HG02623 (cell line): ENCODE measurements around the gene SEC22A.
A peak's percentile ranks its signal among the peaks of the same experiment; 100 is the strongest.

Experiments used
- ATAC-seq: cut with Tn5 transposase; IDR thresholded peaks from one replicate; pipeline ENCODE4 v1.9.1; 2021; ENCODE audit warnings: moderate library complexity; ENCODE audit not compliant: unreplicated experiment

Gene SEC22A, protein sequence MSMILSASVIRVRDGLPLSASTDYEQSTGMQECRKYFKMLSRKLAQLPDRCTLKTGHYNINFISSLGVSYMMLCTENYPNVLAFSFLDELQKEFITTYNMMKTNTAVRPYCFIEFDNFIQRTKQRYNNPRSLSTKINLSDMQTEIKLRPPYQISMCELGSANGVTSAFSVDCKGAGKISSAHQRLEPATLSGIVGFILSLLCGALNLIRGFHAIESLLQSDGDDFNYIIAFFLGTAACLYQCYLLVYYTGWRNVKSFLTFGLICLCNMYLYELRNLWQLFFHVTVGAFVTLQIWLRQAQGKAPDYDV

DNA sequence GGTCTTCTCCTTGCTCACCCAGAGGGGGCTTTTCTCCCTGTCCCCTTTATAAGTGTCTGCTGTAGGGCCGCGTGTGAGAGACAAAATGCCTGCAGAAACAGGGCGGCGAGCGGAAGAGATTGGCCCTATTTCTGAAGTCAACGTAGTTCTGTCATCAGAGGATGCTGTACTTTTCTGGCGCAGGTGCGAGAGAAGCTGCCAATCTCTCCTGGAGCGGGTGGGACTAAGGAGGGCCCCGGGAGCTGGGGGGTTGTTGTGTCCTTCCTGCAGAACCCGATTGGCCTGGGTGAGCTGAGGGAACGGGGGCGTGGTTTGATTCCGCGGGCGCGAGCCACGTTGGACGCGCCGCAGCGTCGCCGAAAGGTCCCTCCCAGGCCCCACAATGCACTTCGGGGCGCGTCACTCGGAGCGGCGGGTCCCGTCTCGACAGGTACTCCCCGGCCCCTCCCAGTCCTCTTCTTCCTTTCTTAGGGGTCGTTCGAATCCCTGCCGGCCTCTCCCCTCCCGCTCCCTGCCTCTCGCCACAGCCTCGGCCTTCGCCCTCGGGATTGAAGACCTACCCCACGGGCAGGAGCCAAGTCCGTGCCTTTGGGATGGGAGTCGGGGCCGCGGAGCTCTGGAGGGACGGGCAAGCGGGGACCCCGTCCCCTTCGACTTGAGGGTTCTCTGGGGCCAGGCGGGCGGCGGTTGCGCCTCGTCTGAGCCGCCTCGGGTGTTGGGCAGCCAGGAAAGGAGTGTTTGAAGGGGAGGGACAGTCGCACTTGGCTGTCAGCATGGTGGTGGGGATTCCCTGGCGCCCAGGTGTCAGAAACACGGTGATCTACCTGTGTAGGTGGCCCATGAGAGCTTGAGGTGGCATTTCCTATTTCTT lies at the start of gene SEC22A:
TSS of gene SEC22A (plus strand) at position 387 of the 871 bp plus-strand sequence. CDS start 7,275 bp downstream, outside the sequence.
- peak; percentile 98 for ATAC-seq

DNA sequence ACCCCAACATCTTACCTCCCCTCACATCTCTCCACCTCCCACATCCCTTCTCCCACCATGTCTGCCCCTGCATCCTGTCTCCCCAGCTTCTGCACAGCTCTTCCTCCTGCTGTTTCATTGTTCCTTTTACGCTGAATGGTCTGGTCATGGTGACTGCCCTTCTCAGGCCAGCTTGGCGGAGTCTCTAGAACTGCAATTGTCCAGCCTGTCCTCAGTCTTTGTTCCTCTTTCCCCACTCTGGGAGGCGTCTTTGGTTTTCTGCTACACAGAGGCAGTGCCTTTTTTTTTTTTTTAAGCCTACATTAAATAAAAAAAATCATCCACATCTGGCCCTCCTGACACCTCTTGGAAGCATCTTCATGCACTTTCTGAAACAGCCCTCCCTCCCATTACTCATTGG lies 49.1 kb upstream of the SEC22A start:
- ATAC-seq: peak; percentile 26

DNA sequence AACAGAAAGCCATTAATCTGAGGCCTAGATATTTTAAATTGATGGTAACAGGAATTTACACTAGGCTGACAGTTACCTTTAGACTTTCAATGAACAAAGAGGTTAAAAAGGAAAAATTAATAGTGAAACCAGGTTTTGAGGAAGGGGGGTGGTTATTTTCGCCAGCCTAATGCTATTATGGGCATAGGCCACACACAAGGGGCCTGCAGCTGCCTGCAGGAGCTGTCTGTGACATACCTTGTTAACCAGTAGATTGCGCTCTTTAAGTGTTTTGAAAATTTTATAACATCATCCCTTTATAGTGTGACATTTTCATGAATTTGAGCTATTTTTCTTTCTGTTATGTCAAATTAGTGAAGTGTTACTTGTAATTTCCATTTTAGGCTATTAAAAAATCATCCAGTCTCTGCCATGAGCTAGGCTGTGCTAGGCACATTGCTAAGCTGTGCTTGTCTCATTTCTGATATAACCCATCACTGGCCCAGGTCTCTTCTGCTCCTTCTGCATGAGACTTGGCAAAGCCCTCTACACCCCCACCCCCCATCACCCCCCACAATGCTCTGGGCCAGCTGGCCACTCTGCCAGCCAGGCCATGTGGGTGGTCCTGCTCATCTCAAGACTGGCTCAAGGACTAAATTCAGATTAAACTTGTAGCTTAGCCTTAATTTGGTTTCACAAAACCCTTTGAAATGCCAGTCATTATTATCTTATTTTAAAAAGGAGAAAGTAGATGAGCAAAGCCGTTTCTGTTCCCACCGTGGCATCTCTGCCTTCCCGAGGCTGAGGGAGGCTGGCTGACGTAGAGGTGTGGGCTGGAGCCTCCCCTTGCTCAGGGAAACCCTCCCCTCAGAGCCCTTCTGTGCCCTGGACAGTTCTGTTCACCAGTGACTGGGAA lies 48.4 kb upstream of the SEC22A start:
- ATAC-seq: peak; percentile 52

DNA sequence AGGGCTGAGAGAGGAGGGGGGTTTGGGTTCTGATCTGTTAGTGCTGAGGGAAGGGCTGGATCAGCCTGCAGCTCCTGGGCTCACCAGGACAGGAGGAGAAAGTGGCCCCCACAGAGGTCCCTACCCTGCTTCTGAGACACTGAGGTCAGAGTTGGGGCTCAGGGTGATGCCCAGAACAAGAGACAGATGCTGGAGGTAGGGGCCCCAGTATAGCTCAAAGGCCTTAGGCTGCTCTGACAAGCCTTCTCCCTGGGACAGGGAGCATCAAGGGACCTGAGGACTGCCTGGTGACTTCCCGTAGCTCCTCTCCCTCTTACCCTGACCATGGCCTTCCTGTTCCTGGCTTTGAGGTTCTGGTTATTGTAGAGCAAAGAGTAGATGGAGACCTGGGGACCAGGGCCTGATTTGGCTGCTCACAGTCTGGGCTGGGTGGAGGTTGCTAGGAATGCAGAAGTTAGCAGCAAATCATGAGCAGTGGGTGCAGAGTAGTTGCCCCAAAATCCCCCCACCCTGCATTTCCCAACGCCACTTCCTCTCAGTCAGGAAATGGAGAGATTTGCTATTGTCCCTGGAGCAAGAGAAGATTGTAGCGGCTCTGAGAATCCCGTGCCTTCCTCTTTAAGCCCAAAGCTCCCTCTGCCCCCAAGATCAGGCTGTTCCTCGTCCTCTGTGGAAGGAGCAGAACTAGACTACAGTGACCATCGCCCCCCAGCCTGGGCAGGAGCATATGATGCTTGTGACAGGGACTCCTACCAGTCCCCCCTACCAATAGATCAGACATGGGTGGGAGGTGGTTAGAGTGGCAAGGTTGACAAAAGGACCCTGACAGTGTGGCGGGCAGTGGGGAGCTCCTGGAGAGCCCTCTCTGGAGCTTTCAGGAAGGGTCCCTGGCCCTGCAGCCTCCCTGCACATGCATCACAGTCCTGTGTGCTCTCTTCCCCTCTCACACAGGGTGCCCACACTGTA lies 47.4 kb upstream of the SEC22A start:
- no peak for ATAC-seq

DNA sequence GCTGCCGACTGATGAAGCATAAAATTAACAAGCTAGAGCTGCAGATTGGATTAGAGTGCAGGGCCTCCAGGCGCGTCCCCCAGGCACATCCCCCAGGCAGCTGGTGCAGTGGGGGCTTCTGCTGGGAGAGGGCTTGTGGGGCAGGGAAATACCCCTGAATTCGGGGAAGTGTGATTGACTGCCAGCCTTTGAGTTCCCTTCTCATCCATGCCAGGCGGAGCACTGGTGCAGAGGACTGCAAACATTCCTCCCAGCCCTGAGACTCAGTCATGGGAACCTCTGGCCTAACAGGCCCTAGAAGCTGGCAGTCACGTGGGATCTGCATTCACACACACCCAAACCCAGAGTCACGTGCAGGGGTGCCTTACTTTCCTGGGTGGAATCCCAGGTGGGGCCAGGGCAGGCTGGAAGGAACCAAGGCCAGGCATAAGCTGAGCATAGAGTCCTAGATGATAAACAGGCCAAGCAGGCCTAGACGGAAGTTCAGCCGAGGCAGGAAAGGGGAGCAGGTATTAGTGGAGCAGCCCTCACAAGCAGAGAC lies 46.2 kb upstream of the SEC22A start:
- no peak for ATAC-seq

DNA sequence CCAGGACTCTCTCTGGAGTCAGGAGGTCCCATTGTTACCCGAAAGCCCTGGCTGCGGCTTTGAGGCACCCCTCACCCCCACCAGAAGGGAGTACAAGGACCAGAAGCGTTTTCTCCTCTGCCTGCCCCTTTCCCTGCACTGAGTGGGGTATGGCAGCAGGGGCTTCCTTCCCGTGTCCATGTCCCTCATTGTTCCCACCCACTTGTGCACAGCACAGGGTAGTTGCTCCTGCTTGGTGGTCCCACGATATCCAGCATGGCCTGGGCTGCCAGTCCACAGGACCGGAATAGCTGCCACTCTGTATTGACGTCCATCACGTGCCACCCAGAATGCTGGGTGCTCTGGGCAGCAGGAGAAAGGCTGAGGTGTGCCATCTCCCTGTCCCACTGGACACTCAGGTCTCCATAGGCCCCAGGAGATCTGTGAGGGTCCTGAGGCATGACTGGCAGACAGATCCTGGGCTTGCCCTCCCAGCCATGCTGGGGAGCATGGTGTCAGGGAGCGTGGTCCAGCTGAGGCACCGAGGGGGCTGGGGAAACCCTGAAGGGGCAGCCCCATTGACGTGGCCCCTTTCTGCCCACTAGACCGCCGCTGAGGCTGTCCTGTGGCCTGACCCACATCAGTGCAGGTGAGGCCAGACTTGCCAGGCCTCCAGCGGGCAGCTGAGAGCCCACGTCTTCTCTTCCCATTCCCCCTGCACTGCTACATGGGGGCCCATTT lies 45.3 kb upstream of the SEC22A start:
- ATAC-seq: no peak

DNA sequence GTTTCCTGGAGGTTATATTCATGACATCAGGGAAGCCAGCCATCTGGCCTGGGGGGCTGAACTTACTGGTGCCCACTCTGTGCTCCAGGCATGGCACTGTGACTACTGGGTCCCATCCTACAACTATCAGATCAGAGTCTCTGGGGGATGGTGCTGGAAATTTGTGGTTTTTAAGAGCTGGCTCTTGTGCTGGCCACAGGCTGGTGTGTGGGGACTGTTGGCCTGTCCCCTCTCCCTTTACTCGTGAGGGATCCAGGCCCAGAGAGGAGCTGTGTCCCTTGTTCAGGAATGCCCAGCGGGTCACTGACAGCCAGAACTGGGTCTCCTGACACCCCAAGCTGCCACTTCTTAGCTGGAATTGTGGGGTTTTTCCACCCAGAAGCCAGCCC lies 44.5 kb upstream of the SEC22A start:
- no peak for ATAC-seq

DNA sequence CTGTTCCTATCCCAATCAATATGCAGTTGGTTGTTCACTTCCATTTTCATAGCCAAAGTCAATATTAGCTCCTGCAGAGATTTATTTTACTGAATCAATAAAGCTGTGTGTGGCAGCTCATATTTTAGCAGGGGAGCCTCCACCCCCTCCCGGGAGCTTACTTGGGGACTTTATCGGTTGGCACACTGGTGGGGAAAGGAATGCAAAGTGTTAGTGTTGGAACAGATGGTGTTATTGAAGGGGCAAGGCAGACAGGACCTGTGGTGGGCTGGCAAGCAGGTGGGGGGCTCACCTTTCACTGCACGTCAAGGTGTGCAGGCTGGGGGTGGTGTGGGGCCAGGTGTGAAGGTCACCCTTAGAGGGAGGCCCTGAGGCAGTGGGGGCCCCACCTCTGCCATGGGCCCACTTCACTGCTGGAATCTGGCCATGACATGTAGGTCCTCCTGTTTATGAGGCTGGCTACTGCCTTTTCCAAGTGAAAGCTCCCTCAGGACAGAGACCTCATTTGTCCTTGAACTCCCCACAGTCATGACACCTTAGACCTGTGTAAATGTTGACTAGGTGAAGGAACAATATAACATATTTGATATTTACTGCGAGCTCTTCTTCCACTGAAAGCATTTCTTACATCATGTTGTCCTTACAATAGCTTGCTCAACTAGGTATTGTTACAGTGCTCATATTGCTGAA lies 44.0 kb upstream of the SEC22A start:
- ATAC-seq: no peak

DNA sequence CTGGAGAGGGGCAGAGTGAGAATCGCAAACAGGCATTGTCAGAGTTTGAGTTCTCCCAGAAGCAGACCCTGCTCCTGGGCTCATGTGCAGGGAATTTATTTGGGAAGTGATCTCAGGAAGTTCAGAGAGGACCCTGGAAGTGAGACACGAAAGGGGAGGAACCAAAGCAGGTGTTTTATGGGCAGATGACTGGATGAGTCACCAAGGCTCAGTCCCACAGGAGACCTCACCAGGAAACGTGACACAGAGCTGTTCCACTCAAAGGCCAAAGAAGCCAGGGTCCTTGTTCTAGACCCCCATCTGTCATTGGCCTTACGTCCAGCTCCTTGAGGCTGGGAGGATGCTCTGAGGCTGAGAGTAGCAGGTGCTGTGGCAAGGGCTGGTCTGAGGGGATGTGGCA lies 43.4 kb upstream of the SEC22A start:
- ATAC-seq: no peak

DNA sequence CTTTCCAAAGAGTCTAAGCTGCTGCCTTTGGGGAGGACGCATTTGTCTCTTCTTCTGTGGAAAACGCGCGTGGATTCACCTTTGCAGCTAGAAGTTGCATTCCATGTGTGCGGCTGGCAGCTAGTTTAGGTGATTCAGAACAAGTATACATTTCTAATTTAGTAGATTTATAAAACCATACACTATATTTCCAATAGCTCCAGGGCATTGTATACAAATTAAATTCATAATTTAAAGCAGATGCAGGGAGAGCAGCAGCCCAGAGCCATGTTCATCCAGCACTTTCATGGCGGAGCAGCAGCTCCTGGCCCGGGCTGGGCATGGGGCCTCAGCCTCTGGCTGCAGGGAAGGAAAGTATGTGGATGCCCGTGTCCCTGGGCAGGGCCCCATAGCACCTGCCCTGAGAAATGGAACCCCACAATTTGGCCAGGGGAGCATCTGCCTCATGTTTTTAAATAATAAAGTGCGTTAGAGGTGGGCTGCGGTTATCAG lies 42.8 kb upstream of the SEC22A start:
- ATAC-seq: no peak

DNA sequence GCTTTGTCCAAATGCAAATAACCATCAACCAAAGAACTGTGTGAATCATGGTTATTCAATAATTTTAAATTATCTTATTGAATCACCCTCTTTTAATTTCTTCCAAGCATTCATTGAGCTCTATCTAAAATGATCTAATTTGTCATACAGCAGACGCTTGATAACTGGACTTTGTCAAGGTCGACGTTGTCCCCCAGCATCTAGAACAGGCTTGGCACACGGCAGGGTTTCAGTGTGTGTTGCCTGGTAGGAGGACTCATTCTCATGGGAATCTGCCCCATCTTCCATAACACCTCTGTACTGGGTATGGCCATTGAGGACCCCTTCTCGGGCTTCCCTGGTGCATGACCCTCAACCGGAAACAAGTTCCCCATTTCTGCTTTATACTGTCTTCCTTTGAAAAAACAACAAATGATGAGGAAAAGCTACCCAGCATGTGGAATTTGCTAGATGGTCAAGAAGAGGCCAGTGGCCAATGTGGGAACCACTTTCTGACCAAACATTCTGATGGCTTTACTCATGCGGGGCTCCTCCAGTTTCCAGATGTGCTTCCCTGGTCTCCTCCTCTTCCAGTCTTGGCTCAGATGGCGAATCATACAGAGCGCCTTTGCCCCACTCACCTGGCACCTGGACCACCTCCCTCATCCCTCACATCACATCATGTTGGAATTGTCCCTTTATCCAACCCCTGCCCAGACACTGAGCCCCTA lies 41.7 kb upstream of the SEC22A start:
- no peak for ATAC-seq

DNA sequence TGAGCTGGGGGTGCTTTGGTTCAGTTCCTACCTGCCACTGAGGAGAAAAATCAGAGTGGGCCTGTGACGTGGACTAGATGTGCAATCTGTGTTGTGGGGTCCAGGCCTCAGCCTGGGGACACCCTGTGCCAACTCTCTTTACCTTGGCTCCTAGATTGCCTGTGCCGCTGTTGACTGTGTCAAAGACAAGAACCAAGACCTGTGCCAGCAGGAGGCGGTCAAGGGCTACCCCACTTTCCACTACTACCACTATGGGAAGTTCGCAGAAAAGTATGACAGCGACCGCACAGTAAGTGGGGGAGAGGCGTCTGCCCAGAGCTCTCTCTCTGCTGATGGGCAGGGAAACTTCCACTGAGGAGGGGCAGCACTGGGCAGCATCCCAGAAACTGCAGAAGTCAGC lies 40.6 kb upstream of the SEC22A start:
- no peak for ATAC-seq

DNA sequence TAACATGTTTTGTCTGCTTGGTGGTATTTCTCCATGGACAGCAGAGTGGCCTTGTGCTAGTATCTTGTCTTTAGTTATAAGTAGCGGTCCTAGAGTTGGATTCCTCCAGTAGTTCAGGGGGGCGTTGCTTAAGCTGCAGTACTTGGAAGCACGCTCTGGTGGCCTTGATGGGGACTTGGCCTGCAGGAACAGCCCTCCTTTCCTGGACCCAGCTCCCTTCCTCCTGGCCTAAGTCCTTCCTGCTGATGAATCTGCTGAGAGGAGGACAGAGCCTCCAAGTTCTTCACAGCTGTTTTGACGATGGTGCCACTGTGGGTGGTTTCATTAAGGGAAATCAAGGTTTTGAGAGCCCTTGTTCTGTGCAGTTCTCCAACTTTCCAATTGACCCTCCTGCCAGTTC lies 38.6 kb upstream of the SEC22A start:
- no peak for ATAC-seq

DNA sequence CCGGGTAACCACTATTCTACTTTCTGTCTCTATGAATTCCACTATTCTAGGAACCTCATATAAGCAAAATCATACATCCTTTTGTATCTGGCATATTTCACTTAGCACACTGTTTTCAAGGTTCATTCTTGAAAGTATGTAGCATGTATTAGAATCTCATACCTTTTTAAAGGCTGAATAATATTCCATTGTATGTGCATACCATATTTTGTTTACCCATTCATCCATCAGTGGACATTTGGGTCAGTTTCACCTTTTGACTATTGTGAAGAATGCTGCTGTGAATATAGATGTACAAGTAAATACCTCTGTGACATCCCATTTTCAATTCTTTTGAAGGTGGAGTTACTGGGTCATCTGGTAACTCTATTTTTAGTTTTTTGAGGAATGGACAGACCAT lies 36.6 kb upstream of the SEC22A start:
- ATAC-seq: no peak

DNA sequence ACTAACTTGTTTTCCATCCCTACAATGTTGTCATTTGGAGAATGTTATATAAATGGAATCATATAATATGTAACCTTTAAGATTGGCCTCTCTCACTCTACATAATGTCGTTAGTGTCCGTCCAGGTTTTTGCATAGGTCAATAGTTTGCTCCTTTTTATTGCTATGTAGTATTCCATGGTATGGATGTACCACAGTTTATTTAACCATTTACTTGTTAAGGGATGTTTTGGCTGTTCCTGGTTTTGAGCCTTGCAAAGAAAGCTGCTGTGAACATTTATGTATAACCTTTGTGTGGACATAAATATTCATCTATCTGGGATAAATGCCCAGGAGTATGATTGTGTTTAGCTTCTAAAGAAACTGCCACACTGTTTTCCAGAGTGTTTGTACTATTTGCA lies 34.1 kb upstream of the SEC22A start:
- ATAC-seq: no peak

DNA sequence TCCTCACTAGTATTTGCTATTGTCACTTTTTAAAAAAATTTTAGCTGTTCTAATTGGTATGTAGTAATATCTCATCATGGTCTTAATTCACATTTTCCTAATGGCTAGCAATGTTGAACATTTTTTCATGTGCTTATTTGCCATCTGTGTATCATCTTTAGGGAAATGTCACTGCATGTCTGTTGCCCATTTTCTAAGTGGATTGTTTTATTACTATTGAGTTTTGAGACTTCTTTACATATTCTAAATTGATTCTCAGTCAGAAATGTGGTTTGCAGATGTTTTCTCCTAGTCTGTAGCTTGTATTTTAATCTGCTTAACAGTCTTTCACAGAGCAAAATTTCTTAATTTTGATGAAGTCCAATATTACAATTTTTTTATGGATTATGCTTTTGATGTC lies 33.6 kb upstream of the SEC22A start:
- no peak for ATAC-seq

DNA sequence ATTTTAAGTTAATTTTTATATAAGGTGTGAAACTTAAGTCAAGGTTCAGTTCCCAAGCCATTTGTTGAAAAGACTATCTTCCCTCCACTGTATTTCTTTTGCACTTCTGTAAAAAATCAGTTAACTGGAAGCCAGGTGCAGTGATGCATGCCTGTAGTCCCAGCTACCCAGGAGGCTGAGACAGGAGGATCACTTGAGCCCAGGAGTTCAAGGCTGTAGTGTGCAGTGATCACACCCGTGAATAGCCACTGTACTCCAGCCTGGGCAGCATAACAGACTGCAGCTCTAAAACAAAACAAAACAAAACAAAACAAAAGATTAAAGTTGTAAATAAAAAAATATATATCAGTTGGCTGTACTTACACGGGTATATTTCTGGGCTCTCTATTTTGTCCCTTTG lies 33.1 kb upstream of the SEC22A start:
- no peak for ATAC-seq

DNA sequence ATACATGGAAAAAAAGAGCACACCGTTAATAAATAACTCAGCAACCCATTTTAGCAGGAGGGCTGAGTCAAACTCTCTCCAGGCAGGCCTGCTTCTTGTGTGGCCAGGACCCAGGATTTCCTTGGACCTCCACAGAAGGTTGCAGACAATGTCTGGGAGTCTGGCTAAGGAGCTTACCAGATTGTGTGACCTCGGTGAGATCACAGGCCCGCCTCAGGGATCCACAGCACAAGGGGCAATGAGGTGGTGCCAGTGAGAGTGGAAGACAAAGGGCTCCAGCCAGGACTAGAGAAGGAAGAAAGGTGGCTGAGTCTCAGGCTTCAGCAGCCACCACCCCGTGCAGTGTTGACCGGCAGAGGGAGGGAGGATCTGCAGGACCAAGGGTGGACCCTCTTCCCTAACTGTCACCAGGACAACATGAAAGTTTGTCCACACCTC lies 32.2 kb upstream of the SEC22A start:
- no peak for ATAC-seq
